ENCODE data around the gene ZNF681. TPM values are rescaled to one million over a fixed set of nuclear protein-coding genes. Genes with fewer than 3 reads are reported as not detected.

The ZNF681 gene
- total and polyA plus RNA-seq, 10 of the 15 experiments (the other 5 are each of a cell fraction or from before 2014, with no cell fraction given), result 0.11 to 0.41 (median 0.24) TPM; not detected in 1

DNA sequence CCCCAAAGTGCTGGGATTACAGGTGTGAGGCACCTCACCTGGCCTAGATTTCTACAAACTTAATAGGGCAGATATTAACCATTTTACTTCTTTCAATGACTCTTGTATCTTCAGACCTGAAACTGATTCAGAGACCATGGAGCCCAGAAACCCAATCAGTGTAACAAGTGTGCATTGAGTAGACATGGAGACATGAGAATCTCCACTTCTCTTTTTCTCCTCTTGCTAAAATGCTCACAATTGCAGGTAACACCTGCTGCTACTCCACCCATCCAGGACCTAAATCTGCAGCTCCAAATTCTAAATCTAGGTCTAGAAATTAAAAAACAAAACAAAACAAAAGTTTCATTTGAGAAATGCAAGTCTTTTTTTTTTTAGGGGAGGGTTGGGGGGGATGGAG lies 42.2 kb upstream of the ZNF681 start (continued):
- TF ChIP-seq, protein P1, sequence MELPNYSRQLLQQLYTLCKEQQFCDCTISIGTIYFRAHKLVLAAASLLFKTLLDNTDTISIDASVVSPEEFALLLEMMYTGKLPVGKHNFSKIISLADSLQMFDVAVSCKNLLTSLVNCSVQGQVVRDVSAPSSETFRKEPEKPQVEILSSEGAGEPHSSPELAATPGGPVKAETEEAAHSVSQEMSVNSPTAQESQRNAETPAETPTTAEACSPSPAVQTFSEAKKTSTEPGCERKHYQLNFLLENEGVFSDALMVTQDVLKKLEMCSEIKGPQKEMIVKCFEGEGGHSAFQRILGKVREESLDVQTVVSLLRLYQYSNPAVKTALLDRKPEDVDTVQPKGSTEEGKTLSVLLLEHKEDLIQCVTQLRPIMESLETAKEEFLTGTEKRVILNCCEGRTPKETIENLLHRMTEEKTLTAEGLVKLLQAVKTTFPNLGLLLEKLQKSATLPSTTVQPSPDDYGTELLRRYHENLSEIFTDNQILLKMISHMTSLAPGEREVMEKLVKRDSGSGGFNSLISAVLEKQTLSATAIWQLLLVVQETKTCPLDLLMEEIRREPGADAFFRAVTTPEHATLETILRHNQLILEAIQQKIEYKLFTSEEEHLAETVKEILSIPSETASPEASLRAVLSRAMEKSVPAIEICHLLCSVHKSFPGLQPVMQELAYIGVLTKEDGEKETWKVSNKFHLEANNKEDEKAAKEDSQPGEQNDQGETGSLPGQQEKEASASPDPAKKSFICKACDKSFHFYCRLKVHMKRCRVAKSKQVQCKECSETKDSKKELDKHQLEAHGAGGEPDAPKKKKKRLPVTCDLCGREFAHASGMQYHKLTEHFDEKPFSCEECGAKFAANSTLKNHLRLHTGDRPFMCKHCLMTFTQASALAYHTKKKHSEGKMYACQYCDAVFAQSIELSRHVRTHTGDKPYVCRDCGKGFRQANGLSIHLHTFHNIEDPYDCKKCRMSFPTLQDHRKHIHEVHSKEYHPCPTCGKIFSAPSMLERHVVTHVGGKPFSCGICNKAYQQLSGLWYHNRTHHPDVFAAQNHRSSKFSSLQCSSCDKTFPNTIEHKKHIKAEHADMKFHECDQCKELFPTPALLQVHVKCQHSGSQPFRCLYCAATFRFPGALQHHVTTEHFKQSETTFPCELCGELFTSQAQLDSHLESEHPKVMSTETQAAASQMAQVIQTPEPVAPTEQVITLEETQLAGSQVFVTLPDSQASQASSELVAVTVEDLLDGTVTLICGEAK (IDR thresholded peaks at IDR 0.05; ENCODE audit: borderline replicate concordance), result no peak
- TF ChIP-seq FOXM1 (IDR thresholded peaks at IDR 0.05; ENCODE audit: low read depth, low read length) (no peak), EZH2 (IDR thresholded peaks at IDR 0.05; ENCODE audit: borderline replicate concordance, control insufficient read depth, low read depth, low read length) (no peak)

DNA sequence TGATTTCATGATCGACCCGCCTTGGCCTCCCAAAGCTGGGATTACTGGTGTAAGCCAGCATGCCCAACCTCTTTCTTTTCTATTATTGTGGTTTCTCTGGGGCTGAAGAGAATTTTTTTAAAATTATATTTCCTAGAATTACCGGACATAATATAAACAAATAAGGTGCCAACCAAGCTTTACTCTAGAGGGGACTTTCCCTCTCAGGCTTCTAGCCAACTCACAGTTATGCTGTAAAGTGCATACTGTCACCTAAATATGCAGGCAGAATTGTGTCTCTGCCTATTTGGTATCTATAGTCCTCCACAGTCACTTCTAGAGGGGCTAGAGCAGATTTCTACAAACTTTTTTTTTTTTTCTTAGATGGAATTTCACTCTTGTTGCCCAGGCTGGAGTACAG lies 41.6 kb upstream of the ZNF681 start:
- no TSS peak for BruUV-seq (replicated peaks)
- POLR2A ChIA-PET, result interaction anchor here (0.6 kb wide), 1 partner anchor 271 kb away, joined by 6 read pairs; no protein-coding TSS in a partner anchor
- Histone ChIP-seq H3K9ac (ENCODE audit: control insufficient read depth, insufficient read depth, low read length) (no peak overlapping the region), H3K36me3 (ENCODE audit: control insufficient read depth in 2 of 2, insufficient read depth in 2 of 2, low read length in 1 of 2) (no peaks in the 10 kb centered on the region), H3K79me2 (ENCODE audit: control insufficient read depth, insufficient read depth, low read length) (no peaks in the 10 kb centered on the region), H3K4me3 (no peak overlapping the region), H2AFZ (ENCODE audit: control insufficient read depth, low read depth, low read length) (no peak overlapping the region), H4K20me1 (ENCODE audit: control insufficient read depth, insufficient read depth) (no peaks in the 10 kb centered on the region), H3K4me1 (ENCODE audit: control insufficient read depth, insufficient read depth, low read length) (no peaks in the 10 kb centered on the region), H3K27me3 (replicated peaks in 1 of 2; ENCODE audit: control insufficient read depth in 2 of 2, insufficient read depth in 2 of 2, low read length in 1 of 2) (no peaks in the 10 kb centered on the region), H3K4me2 (ENCODE audit: control insufficient read depth, insufficient read depth) (no peak overlapping the region), H3K9me3 (replicated peaks; ENCODE audit: control insufficient read depth, insufficient read depth, low read length) (no peaks in the 10 kb centered on the region; the same call in 2 of the 3 replicates), H3K27ac (ENCODE audit: control insufficient read depth, insufficient read depth) (no peak overlapping the region)
- intact Hi-C loops (cut with micrococcal nuclease; ENCODE audit: unreplicated experiment), result no loop called here
- DNase-seq (ENCODE audit: low read depth, low spot score) (no peak), FAIRE-seq (no peak), ATAC-seq (no peak)
- CTCF ChIA-PET, result no interaction called here
- TF ChIP-seq NFIC (IDR thresholded peaks at IDR 0.05; ENCODE audit: low read depth, low read length) (no peak), PAX8 (IDR thresholded peaks at IDR 0.05) (no peak), ETV6 (conservative IDR thresholded peaks at IDR 0.05 in 1 of 2, IDR thresholded peaks at IDR 0.05 in 1 of 2; ENCODE audit: borderline replicate concordance in 1 of 2, low read depth in 1 of 2) (no peak), CEBPB (IDR thresholded peaks at IDR 0.05; ENCODE audit: borderline replicate concordance in 1 of 2, low read depth in 2 of 2, low read length in 2 of 2) (no peak), TCF7 (IDR thresholded peaks at IDR 0.05; ENCODE audit: borderline replicate concordance) (no peak), CREB1 (IDR thresholded peaks at IDR 0.05; ENCODE audit: low read depth) (no peak), BMI1 (IDR thresholded peaks at IDR 0.05; ENCODE audit: borderline replicate concordance) (no peak)
- TF ChIP-seq, protein P2, sequence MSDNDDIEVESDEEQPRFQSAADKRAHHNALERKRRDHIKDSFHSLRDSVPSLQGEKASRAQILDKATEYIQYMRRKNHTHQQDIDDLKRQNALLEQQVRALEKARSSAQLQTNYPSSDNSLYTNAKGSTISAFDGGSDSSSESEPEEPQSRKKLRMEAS (IDR thresholded peaks at IDR 0.05; ENCODE audit: low read depth, low read length), result no peak
- TF ChIP-seq, protein P3, sequence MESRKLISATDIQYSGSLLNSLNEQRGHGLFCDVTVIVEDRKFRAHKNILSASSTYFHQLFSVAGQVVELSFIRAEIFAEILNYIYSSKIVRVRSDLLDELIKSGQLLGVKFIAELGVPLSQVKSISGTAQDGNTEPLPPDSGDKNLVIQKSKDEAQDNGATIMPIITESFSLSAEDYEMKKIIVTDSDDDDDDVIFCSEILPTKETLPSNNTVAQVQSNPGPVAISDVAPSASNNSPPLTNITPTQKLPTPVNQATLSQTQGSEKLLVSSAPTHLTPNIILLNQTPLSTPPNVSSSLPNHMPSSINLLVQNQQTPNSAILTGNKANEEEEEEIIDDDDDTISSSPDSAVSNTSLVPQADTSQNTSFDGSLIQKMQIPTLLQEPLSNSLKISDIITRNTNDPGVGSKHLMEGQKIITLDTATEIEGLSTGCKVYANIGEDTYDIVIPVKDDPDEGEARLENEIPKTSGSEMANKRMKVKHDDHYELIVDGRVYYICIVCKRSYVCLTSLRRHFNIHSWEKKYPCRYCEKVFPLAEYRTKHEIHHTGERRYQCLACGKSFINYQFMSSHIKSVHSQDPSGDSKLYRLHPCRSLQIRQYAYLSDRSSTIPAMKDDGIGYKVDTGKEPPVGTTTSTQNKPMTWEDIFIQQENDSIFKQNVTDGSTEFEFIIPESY (IDR thresholded peaks at IDR 0.05), result no peak
- TF ChIP-seq, protein P4, sequence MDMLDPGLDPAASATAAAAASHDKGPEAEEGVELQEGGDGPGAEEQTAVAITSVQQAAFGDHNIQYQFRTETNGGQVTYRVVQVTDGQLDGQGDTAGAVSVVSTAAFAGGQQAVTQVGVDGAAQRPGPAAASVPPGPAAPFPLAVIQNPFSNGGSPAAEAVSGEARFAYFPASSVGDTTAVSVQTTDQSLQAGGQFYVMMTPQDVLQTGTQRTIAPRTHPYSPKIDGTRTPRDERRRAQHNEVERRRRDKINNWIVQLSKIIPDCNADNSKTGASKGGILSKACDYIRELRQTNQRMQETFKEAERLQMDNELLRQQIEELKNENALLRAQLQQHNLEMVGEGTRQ (IDR thresholded peaks at IDR 0.05; ENCODE audit: borderline replicate concordance, low read depth, low read length), result no peak
- 69% methylated on average over 3 of the region's 3 CpGs for WGBS (ENCODE audit: insufficient coverage, insufficient replicate concordance, low lambda C conversion rate, missing lambda C conversion rate)
- SMC1A ChIA-PET (ENCODE audit: uncharacterized antibody, unreplicated experiment), result no interaction called here
- RAD21 ChIA-PET (ENCODE audit: unreplicated experiment), result no interaction called here
- in situ Hi-C loops (cut with MboI), result no loop called here
